ENCODE measurements around the gene ZBTB7C.

ZBTB7C gene

GRCh38 chr18:48404716-48405507, 4.3 kb downstream of the ZBTB7C start:
- no peak overlapping the region for H3K27ac ChIP-seq
- no peak for TF ChIP-seq ZFX (IDR thresholded peaks at IDR 0.05)
- no peak for TF ChIP-seq CTCF (conservative IDR thresholded peaks at IDR 0.05)

- no peak overlapping the region for H3K27ac ChIP-seq
- TF ChIP-seq CTCF (conservative IDR thresholded peaks at IDR 0.05) = no peak
- no peak for TF ChIP-seq ZFX (IDR thresholded peaks at IDR 0.05)
Measured at GRCh38 chr18:48402953-48403352, 6.2 kb downstream of the ZBTB7C start.

DNA sequence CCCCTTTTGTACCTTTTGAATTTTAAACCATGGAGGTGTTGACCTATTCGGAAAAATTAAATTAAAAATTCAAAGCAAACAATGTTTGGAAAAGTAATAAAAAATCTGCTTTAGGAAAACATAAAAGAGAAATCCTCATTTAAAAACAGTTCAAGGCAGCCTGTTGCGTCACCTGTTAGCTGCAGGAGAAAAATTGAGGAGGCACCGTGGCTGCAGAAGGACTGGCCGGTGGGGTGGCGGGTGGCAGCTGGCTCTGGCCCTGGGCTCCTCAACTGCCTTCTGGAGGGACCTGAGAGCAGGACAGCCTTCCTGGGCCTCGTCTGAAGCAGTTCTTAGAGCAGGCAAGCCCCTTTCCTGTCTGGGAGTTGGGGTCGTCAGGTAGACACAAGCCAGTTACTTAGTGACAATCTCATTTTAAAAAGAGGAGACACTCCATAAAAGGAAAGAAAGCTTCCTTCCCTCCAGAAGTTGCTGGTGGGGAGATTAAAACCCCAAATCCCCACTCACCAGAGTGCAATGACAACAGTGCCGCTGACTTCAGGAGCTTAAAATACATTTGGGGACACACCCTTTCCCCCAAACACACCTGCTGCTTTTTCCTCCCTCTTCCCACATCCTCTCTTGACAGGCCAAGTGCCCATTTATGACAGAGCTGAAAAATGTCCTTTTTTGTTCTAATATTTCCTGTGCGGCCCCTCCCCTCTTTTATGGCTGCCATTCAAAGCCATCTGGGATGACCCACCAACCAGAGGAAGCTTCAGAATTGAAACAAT, 9.7 kb downstream of the ZBTB7C start:
- no peak for TF ChIP-seq ZFX (IDR thresholded peaks at IDR 0.05)
- TF ChIP-seq CTCF (conservative IDR thresholded peaks at IDR 0.05) = no peak
- no peak overlapping the region for H3K27ac ChIP-seq

GRCh38 chr18:48398074-48398473, 11.1 kb downstream of the ZBTB7C start:
- no peak for TF ChIP-seq CTCF (conservative IDR thresholded peaks at IDR 0.05)
- no peak for TF ChIP-seq ZFX (IDR thresholded peaks at IDR 0.05)

DNA sequence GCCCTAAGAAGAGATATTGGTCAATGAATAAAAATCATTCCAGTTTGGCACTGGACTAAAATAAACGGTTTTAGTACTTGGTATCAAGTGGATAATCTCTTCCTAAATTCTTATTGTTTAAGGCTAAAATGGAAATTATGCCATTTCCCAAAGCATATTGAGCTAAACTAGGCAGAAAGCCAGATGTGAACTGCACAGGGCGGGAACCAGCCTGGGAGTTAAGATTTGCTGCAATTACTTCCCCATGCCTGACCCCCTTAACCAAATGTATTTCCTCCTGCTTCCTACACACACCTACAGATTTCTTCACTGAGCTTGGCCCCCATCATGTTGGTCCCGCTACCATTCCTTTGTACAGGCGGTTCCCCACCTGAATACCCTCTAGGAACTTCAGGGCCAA, 12.2 kb downstream of the ZBTB7C start:
- TF ChIP-seq CTCF (conservative IDR thresholded peaks at IDR 0.05) (no peak), ZFX (IDR thresholded peaks at IDR 0.05) (no peak)
- H3K27ac ChIP-seq = no peak overlapping the region

More at GRCh38 chr18:48398074-48398473, 11.1 kb downstream of the ZBTB7C start:
- H3K27ac ChIP-seq = no peak overlapping the region

DNA sequence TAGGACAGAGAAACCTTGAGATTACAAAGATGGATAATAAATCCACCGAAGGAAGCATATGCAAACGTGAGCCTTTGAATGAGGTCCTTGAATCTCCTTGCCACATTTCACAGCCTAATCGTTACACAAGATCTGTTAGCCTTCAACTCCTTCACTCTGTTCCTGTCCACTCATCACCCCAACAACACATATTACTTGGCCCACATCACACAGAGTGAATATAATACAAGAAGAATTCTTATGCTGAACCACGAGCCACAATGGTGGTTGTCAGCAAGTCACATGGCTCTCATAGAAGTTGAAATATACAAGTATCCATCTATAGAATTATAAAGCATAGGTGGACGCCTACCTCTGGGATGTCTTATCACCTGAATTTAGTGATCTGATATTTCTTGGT, 12.6 kb downstream of the ZBTB7C start:
- no peak for TF ChIP-seq CTCF (conservative IDR thresholded peaks at IDR 0.05)
- no peak for TF ChIP-seq ZFX (IDR thresholded peaks at IDR 0.05)

DNA sequence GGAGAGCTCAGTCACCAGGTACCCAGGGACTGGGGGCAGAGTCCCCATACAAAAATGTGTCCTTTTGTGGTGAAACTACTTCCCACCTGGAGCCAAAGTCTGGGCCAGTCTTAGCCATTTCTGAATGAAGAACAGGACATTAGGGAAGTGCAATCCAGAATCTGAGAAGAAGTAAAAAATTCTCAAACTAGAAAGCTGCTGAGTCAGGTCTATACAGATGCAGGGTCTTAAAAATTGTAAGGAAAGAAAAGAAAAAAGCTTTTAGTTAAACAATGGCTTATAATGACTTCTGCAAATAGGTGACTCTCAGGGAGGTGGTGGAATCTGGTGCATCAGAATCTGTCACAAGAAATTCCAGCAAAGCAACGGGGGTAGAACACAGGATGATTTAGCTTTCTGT, 13.5 kb downstream of the ZBTB7C start:
- H3K27ac ChIP-seq = no peak overlapping the region
- TF ChIP-seq CTCF (conservative IDR thresholded peaks at IDR 0.05) (no peak), ZFX (IDR thresholded peaks at IDR 0.05) (no peak)

More for the DNA sequence above, 12.6 kb downstream of the ZBTB7C start:
- H3K27ac ChIP-seq = no peak overlapping the region
